Measurements from ENCODE around the gene SCNN1A. TPM values are rescaled to one million over a fixed set of nuclear protein-coding genes. Genes with fewer than 3 reads are reported as not detected.

Gene SCNN1A
- total and polyA plus RNA-seq, 2 of the 4 experiments (the other 2 are of a cell fraction), result 0.41 TPM; not detected in 1

DNA sequence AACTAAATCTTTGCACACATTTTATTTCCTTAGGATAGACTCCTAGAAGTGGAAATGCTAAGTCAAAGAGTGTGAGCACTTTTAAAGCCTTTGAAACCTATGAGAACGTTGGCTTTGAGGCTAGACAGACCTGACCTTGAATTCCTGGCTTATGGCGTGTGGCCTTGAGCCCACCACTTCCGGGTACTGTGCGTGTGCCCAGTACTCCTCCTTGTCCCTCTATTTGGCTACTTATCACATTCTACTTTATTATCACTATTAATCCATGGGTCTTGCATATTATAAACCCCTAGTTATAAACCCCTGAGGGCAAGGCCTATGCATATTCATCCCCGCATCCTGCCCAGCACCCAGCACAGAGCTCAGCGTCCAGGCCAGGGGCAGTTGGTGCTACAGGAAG is 43.4 kb upstream of the SCNN1A start:
- Histone ChIP-seq H3K9me3 (ENCODE audit: control insufficient read depth, insufficient read depth, low read length) (no peaks in the 10 kb centered on the region), H3K36me3 (ENCODE audit: control insufficient read depth, insufficient read depth, low read length) (no peaks in the 10 kb centered on the region), H3K56ac (ENCODE audit: extremely low read depth, insufficient read depth, low read length) (no peak overlapping the region), H3K4me1 (ENCODE audit: control insufficient read depth, insufficient read depth, low read length) (no peaks in the 10 kb centered on the region), H4K5ac (ENCODE audit: low read depth, low read length) (no peak overlapping the region), H3K79me1 (ENCODE audit: low read depth in 1 of 2, low read length in 2 of 2) (no peaks in the 10 kb centered on the region), H4K8ac (ENCODE audit: low read depth in 2 of 2, low read length in 2 of 2) (no peak overlapping the region), H3K4me3 (ENCODE audit: insufficient read depth, low read depth, low read length) (no peak overlapping the region), H3K9ac (ENCODE audit: low read depth, low read length) (no peak overlapping the region), H3K9me1 (ENCODE audit: insufficient read depth, low read length) (peaks cover 10% of the 10 kb centered on the region; the same call in 1 of the 2 replicates), H2BK5ac (ENCODE audit: low read depth, low read length, poor library complexity, severe bottlenecking) (no peak overlapping the region), H2BK120ac (ENCODE audit: low read depth, low read length) (no peak overlapping the region), H4K20me1 (ENCODE audit: insufficient read depth, low read length) (no peaks in the 10 kb centered on the region), H3K27me3 (ENCODE audit: control insufficient read depth, insufficient read depth, low read length) (no peaks in the 10 kb centered on the region), H2BK20ac (ENCODE audit: low read depth, low read length) (no peak overlapping the region), H3K18ac (ENCODE audit: low read depth, low read length) (no peak overlapping the region), H3K4ac (ENCODE audit: low read depth, low read length) (no peak overlapping the region), H2BK15ac (ENCODE audit: low read depth, low read length) (no peak overlapping the region), H3K4me2 (ENCODE audit: low read depth, low read length) (no peak overlapping the region), H2AFZ (replicated peaks; ENCODE audit: low read length, poor library complexity) (no peak overlapping the region), H4K91ac (ENCODE audit: insufficient read depth, low read depth, low read length) (no peak overlapping the region), H3K23ac (ENCODE audit: low read depth, low read length) (no peak overlapping the region), H2AK5ac (ENCODE audit: low read depth, low read length) (no peak overlapping the region; the same call in 1 of the 2 replicates), H3K27ac (ENCODE audit: insufficient read depth, low read length) (no peak overlapping the region), H2AK9ac (replicated peaks; ENCODE audit: low read depth, low read length, poor library complexity) (no peak overlapping the region), H3K14ac (replicated peaks; ENCODE audit: low read depth, low read length) (no peak overlapping the region)
- POLR2A ChIA-PET (ENCODE audit: unreplicated experiment), result no interaction called here
- in situ Hi-C loops (cut with MboI; ENCODE audit: low sequenced_read_pairs), result no loop called here
- TF ChIP-seq CEBPB (IDR thresholded peaks at IDR 0.05; ENCODE audit: low read depth, low read length) (no peak), SMC3 (IDR thresholded peaks at IDR 0.05; ENCODE audit: low read depth, low read length) (no peak), FOS (IDR thresholded peaks at IDR 0.05; ENCODE audit: low read depth, low read length) (no peak), NFE2L2 (IDR thresholded peaks at IDR 0.05; ENCODE audit: low read depth, low read length) (no peak), RAD21 (IDR thresholded peaks at IDR 0.05; ENCODE audit: low read length) (no peak), MAZ (IDR thresholded peaks at IDR 0.05; ENCODE audit: borderline replicate concordance, low read depth, low read length) (no peak)
- TF ChIP-seq, protein P1, sequence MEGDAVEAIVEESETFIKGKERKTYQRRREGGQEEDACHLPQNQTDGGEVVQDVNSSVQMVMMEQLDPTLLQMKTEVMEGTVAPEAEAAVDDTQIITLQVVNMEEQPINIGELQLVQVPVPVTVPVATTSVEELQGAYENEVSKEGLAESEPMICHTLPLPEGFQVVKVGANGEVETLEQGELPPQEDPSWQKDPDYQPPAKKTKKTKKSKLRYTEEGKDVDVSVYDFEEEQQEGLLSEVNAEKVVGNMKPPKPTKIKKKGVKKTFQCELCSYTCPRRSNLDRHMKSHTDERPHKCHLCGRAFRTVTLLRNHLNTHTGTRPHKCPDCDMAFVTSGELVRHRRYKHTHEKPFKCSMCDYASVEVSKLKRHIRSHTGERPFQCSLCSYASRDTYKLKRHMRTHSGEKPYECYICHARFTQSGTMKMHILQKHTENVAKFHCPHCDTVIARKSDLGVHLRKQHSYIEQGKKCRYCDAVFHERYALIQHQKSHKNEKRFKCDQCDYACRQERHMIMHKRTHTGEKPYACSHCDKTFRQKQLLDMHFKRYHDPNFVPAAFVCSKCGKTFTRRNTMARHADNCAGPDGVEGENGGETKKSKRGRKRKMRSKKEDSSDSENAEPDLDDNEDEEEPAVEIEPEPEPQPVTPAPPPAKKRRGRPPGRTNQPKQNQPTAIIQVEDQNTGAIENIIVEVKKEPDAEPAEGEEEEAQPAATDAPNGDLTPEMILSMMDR (conservative IDR thresholded peaks at IDR 0.05; ENCODE audit: low read depth, low read length), result no peak
- dilution Hi-C loops (cut with HindIII; ENCODE audit: low sequenced_read_pairs, unreplicated experiment), result no loop called here
- ATAC-seq (ENCODE audit: low read depth), result no peak
- WGBS, 2 experiments (ENCODE audit: extremely low coverage in 2 of 2, insufficient read length in 1 of 2), result 72% methylated on average over 6 of the region's 6 CpGs; no CpG with 5 or more reads in 1 of the 2 experiments
- CTCF ChIA-PET, result no interaction called here
- intact Hi-C loops (cut with micrococcal nuclease), result no loop called here
- no peak for DNase-seq
- BruUV-seq (replicated peaks), result no TSS peak

Data from IMR-90 (cell line).